Stomach (tissue), 4 donors: ENCODE results near the gene CCDC110.

ENCODE experiments used
- POLR2A ChIP-seq, 4 donors: fragments of 450-650 bp; IDR thresholded peaks; one replicate each; pipeline ENCODE4 v1.6.1; 2016; ENCODE audit warnings: antibody characterized with exemption in 4 of 4, control low read depth in 2 of 4, mild to moderate bottlenecking in 1 of 4, moderate library complexity in 1 of 4
- POLR2AphosphoS5 ChIP-seq, 3 donors: sonication (generic); formaldehyde crosslinking; IDR thresholded peaks; one replicate each; pipeline ENCODE4 v1.6.1; 2016; ENCODE audit warnings: antibody characterized with exemption in 3 of 3
- TF ChIP-seq, protein P1 (sequence below), 7 experiments: fragments of 450-650 bp in 4 of 7; fragments of 200-600 bp in 3 of 7; sonication (generic) in 3 of 7; IDR thresholded peaks; one replicate each; pipeline ENCODE4 v1.5.1; 2016 to 2019; ENCODE audit warnings: antibody characterized with exemption in 7 of 7, control low read depth in 2 of 7, mild to moderate bottlenecking in 1 of 7

DNA sequence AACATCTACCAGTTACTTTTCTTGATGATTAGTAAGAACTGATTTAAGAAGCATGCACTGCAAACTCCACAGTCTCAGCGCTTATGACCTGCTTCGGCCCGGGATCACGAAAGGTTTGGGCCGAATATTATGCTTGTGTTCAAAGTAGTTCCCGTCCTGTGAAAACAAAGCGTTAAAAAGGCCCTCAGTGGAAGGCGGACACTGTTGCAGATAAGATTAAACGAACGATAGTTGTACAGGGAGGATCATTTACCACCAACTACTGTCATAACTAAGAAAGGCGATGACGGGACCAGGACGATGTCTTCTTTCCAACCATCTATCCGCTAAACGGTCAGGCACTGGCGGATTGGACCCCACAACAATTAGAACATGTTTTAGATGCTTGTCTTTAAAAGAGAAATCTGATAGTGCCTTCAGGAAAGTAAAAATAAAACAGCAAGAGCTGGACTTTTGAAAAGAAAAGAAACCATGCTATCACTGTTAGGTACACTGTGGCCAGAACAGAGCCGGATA is 42.7 kb upstream of the CCDC110 start:
- TF ChIP-seq, protein P1, sequence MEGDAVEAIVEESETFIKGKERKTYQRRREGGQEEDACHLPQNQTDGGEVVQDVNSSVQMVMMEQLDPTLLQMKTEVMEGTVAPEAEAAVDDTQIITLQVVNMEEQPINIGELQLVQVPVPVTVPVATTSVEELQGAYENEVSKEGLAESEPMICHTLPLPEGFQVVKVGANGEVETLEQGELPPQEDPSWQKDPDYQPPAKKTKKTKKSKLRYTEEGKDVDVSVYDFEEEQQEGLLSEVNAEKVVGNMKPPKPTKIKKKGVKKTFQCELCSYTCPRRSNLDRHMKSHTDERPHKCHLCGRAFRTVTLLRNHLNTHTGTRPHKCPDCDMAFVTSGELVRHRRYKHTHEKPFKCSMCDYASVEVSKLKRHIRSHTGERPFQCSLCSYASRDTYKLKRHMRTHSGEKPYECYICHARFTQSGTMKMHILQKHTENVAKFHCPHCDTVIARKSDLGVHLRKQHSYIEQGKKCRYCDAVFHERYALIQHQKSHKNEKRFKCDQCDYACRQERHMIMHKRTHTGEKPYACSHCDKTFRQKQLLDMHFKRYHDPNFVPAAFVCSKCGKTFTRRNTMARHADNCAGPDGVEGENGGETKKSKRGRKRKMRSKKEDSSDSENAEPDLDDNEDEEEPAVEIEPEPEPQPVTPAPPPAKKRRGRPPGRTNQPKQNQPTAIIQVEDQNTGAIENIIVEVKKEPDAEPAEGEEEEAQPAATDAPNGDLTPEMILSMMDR (IDR thresholded peaks at IDR 0.05), result no peak
- TF ChIP-seq POLR2AphosphoS5 (IDR thresholded peaks at IDR 0.05) (no peak), POLR2A (IDR thresholded peaks at IDR 0.05) (no peak)
